Nephron progenitor cell (in vitro differentiated cells): ENCODE data around the gene AP2A2.
A peak's percentile ranks its signal among the peaks of the same experiment; 100 is the strongest.

Source experiments
- DNase-seq: peaks from one replicate; pipeline ENCODE4 v3.0.0; 2021
- H3K27ac Mint-ChIP-seq: 2 replicates; pipeline ENCODE4 v1.8.0; 2021; ENCODE audit warnings: mild to moderate bottlenecking, moderate library complexity, mixed read lengths
- H3K27me3 Mint-ChIP-seq: 2 replicates; pipeline ENCODE4 v1.8.0; 2021; ENCODE audit warnings: mild to moderate bottlenecking, low read depth, mixed read lengths; ENCODE audit not compliant: poor library complexity
- H3K36me3 Mint-ChIP-seq: 2 replicates; pipeline ENCODE4 v1.8.0; 2021; ENCODE audit warnings: low read depth, mixed read lengths
- H3K4me1 Mint-ChIP-seq: 2 replicates; pipeline ENCODE4 v1.8.0; 2021; ENCODE audit warnings: mixed read lengths
- H3K4me3 Mint-ChIP-seq: 2 replicates; pipeline ENCODE4 v1.8.0; 2021; ENCODE audit warnings: mild to moderate bottlenecking, moderate library complexity, mixed read lengths
- H3K9me3 Mint-ChIP-seq: 2 replicates; pipeline ENCODE4 v1.8.0; 2021; ENCODE audit warnings: mild to moderate bottlenecking, moderate library complexity, mixed read lengths
- CTCF ChIP-seq: fragments of 200-600 bp; sonication (generic); IDR thresholded peaks from 2 replicates; pipeline ENCODE4 v1.5.0; 2021; ENCODE audit warnings: antibody characterized with exemption

Gene AP2A2

DNA sequence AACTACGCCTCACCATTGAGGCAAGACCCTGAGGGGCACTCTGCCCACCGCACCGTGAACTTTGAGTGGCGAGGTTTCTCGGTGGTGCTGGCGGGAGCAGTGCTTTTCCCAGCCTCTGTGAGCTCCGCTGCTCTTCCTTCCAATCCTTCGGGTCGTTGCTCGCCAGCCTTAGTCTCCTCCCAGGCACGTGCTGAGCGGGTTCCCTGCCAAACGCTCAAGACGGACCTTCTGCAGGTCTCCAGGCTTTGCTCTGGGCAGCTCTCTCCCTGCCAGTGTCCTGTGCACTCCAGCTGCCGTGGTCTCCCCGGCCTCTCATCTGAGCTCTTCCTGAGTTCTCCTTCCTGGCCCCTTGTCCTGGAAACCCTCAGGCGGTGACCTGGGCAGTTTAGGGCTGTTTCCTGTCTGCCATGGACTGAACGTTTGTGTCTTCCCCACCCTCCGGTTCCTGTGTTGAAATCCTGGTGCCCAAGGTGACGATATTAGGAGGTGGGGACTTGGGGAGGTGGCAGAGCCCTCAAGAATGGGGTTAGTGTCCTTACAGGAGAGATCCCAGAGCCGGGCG is 122.0 kb downstream of the AP2A2 start:
- no peak overlapping the region for H3K4me3 Mint-ChIP-seq
- peaks cover 43% of the 10 kb centered on the region for H3K27me3 Mint-ChIP-seq
- peaks cover 5% of the 10 kb centered on the region for H3K4me1 Mint-ChIP-seq
- H3K36me3 Mint-ChIP-seq, result no peaks in the 10 kb centered on the region
- H3K27ac Mint-ChIP-seq, result no peak overlapping the region
- DNase-seq, result peak; percentile 2
- H3K9me3 Mint-ChIP-seq, result peaks cover 16% of the 10 kb centered on the region
- TF ChIP-seq CTCF, result no peak

- no peak overlapping the region for H3K4me3 Mint-ChIP-seq
- peak; percentile 3 for DNase-seq
- peaks cover 43% of the 10 kb centered on the region for H3K27me3 Mint-ChIP-seq
- peaks cover 5% of the 10 kb centered on the region for H3K4me1 Mint-ChIP-seq
- H3K36me3 Mint-ChIP-seq, result no peaks in the 10 kb centered on the region
- H3K27ac Mint-ChIP-seq, result no peak overlapping the region
- H3K9me3 Mint-ChIP-seq, result peaks cover 16% of the 10 kb centered on the region
- TF ChIP-seq CTCF, result no peak
These were observed 122.9 kb downstream of the AP2A2 start for GRCh38 chr11:1048375-1049070.

DNA sequence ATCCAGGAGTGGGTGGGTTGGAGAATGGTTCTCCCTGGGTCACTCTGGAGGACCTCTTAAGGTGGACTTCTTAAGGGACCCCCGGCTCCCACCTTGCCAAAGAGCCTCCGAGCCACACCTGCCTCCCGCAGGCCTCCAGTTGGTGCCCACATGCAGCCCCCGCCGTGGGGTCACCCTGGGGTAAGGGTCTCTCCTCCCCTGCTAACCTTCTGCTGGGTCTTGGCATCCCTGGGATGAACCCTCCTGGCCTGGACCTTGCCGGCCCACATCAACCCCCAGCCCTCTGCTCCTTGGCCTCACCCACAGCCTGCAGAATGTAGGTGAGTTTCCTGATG is 123.4 kb downstream of the AP2A2 start:
- Mint-ChIP-seq H3K36me3 (no peaks in the 10 kb centered on the region), H3K27ac (no peak overlapping the region), H3K9me3 (peaks cover 16% of the 10 kb centered on the region), H3K27me3 (peaks cover 39% of the 10 kb centered on the region), H3K4me1 (peaks cover 5% of the 10 kb centered on the region), H3K4me3 (no peak overlapping the region)
- no peak for DNase-seq
- TF ChIP-seq CTCF, result no peak

DNA sequence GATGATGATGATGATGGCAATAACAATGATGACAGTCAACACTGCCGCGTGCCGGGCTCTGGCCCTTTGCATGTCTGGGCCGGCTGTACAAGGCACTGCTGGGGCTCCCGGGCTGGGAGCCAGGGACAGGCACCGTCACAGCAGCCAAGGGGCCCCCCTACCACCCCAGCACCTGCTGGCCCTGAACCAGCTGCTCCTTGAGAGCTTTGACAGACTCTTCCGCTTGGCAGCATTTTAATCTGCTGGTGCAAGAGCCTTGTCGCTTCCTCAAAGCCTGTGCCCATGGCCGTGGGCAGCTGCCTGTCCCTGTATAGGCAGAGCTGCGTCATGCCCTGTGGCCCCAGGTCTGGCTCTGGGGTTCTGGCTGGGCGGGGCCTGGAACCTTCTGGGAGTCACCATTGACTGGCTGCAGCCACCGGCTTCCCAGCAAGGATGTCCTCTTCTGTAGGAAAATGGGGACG is 123.8 kb downstream of the AP2A2 start:
- peaks cover 5% of the 10 kb centered on the region for H3K4me1 Mint-ChIP-seq
- no peak for DNase-seq
- H3K27me3 Mint-ChIP-seq, result peaks cover 37% of the 10 kb centered on the region
- H3K36me3 Mint-ChIP-seq, result no peaks in the 10 kb centered on the region
- peaks cover 16% of the 10 kb centered on the region for H3K9me3 Mint-ChIP-seq
- TF ChIP-seq CTCF, result no peak
- H3K27ac Mint-ChIP-seq, result no peak overlapping the region
- no peak overlapping the region for H3K4me3 Mint-ChIP-seq

GRCh38 chr11:1049911-1050580 is 124.4 kb downstream of the AP2A2 start:
- no peak for TF ChIP-seq CTCF
- Mint-ChIP-seq H3K9me3 (peaks cover 12% of the 10 kb centered on the region), H3K4me3 (no peak overlapping the region), H3K27me3 (peaks cover 34% of the 10 kb centered on the region), H3K4me1 (peaks cover 8% of the 10 kb centered on the region), H3K36me3 (no peaks in the 10 kb centered on the region), H3K27ac (peak overlapping the region; percentile 66)
- DNase-seq, result peak; percentile 3
